ENCODE measurements around the gene PTEN. TPM values are rescaled to one million over a fixed set of nuclear protein-coding genes. Genes with fewer than 3 reads are reported as not detected.

PTEN gene
- total and polyA plus RNA-seq, 4 donors: 26.8 to 165 (median 77.0) TPM

GRCh38 chr10:87916515-87916914 lies 53.1 kb downstream of the PTEN start:
- H3K27me3 ChIP-seq (ENCODE audit: control insufficient read depth in 1 of 2, insufficient read depth in 2 of 2, low read length in 1 of 2): no peaks in the 10 kb centered on the region
- DNase-seq (no peak), ATAC-seq (ENCODE audit: low FRiP score) (no peak)
- peaks cover 0 to 2% of the 10 kb centered on the region in 2 donors for H3K4me1 ChIP-seq (ENCODE audit: control insufficient read depth in 1 of 2, insufficient read depth in 2 of 2, low read length in 2 of 2)
- peaks cover 1% of the 10 kb centered on the region for H3K9me3 ChIP-seq (ENCODE audit: control insufficient read depth, low read length)
- H3K36me3 ChIP-seq (ENCODE audit: control insufficient read depth in 1 of 2, insufficient read depth in 2 of 2, low read length in 1 of 2): no peaks in the 10 kb centered on the region
- 54 to 61% methylated on average over 3 of the region's 3 CpGs for WGBS, 2 donors
- H3K27ac ChIP-seq (ENCODE audit: low read depth in 1 of 2, low read length in 2 of 2): peak overlapping the region in 1 of 2 donors; percentile 48
- intact Hi-C loops (cut with DNase I): no loop called here
- no peak overlapping the region for H3K4me3 ChIP-seq (ENCODE audit: low read length in 2 of 2)

- no peak overlapping the region for H3K27ac ChIP-seq (ENCODE audit: low read depth in 1 of 2, low read length in 2 of 2)
- H3K4me1 ChIP-seq (ENCODE audit: control insufficient read depth in 1 of 2, insufficient read depth in 2 of 2, low read length in 2 of 2): peaks cover 0 to 2% of the 10 kb centered on the region in 2 donors
- intact Hi-C loops (cut with DNase I): no loop called here
- DNase-seq (no peak), ATAC-seq (ENCODE audit: low FRiP score) (no peak)
- WGBS, 2 donors: 18 to 19% methylated on average over 3 of the region's 3 CpGs
- no peaks in the 10 kb centered on the region for H3K36me3 ChIP-seq (ENCODE audit: control insufficient read depth in 1 of 2, insufficient read depth in 2 of 2, low read length in 1 of 2)
- H3K4me3 ChIP-seq (ENCODE audit: low read length in 2 of 2): no peak overlapping the region
- H3K9me3 ChIP-seq (ENCODE audit: control insufficient read depth, low read length): no peaks in the 10 kb centered on the region
- no peaks in the 10 kb centered on the region for H3K27me3 ChIP-seq (ENCODE audit: control insufficient read depth in 1 of 2, insufficient read depth in 2 of 2, low read length in 1 of 2)
These were observed 54.9 kb downstream of the PTEN start for GRCh38 chr10:87918254-87918859.

- DNase-seq: no peak
- H3K4me3 ChIP-seq (ENCODE audit: low read length in 2 of 2): no peak overlapping the region
- no peak for ATAC-seq (ENCODE audit: low FRiP score)
- intact Hi-C loops (cut with DNase I): loop anchor here in 1 of 2 donors (10.0 kb wide), 1 partner anchor 56 kb away; the partner anchor contains the start of genes KLLN and PTEN
- no peaks in the 10 kb centered on the region for H3K27me3 ChIP-seq (ENCODE audit: control insufficient read depth in 1 of 2, insufficient read depth in 2 of 2, low read length in 1 of 2)
- no peaks in the 10 kb centered on the region for H3K36me3 ChIP-seq (ENCODE audit: control insufficient read depth in 1 of 2, insufficient read depth in 2 of 2, low read length in 1 of 2)
- H3K27ac ChIP-seq (ENCODE audit: low read depth in 1 of 2, low read length in 2 of 2): no peak overlapping the region
- H3K9me3 ChIP-seq (ENCODE audit: control insufficient read depth, low read length): no peaks in the 10 kb centered on the region
- WGBS, 2 donors: 98 to 100% methylated on average over 4 of the region's 4 CpGs
- peaks cover 0 to 2% of the 10 kb centered on the region in 2 donors for H3K4me1 ChIP-seq (ENCODE audit: control insufficient read depth in 1 of 2, insufficient read depth in 2 of 2, low read length in 2 of 2)
These were observed 57.1 kb downstream of the PTEN start for GRCh38 chr10:87920538-87920937.

GRCh38 chr10:87921931-87922688 lies 58.7 kb downstream of the PTEN start:
- DNase-seq: no peak
- no peaks in the 10 kb centered on the region for H3K27me3 ChIP-seq (ENCODE audit: control insufficient read depth in 1 of 2, insufficient read depth in 2 of 2, low read length in 1 of 2)
- H3K9me3 ChIP-seq (ENCODE audit: control insufficient read depth, low read length): no peaks in the 10 kb centered on the region
- H3K4me3 ChIP-seq (ENCODE audit: low read length in 2 of 2): no peak overlapping the region
- no peak for ATAC-seq (ENCODE audit: low FRiP score)
- 54 to 56% methylated on average over 10 of the region's 10 CpGs for WGBS, 2 donors
- intact Hi-C loops (cut with DNase I): loop anchor here in 1 of 2 donors (10.0 kb wide), 1 partner anchor 57 kb away; the partner anchor contains the start of genes KLLN and PTEN
- H3K27ac ChIP-seq (ENCODE audit: low read depth in 1 of 2, low read length in 2 of 2): no peak overlapping the region
- peaks cover 0 to 2% of the 10 kb centered on the region in 2 donors for H3K4me1 ChIP-seq (ENCODE audit: control insufficient read depth in 1 of 2, insufficient read depth in 2 of 2, low read length in 2 of 2)
- no peaks in the 10 kb centered on the region for H3K36me3 ChIP-seq (ENCODE audit: control insufficient read depth in 1 of 2, insufficient read depth in 2 of 2, low read length in 1 of 2)

- Histone ChIP-seq H3K4me1 (ENCODE audit: control insufficient read depth in 1 of 2, insufficient read depth in 2 of 2, low read length in 2 of 2) (peaks cover 0 to 2% of the 10 kb centered on the region in 2 donors), H3K36me3 (ENCODE audit: control insufficient read depth in 1 of 2, insufficient read depth in 2 of 2, low read length in 1 of 2) (no peaks in the 10 kb centered on the region), H3K27me3 (ENCODE audit: control insufficient read depth in 1 of 2, insufficient read depth in 2 of 2, low read length in 1 of 2) (no peaks in the 10 kb centered on the region), H3K9me3 (ENCODE audit: control insufficient read depth, low read length) (no peaks in the 10 kb centered on the region), H3K4me3 (ENCODE audit: low read length in 2 of 2) (no peak overlapping the region), H3K27ac (ENCODE audit: low read depth in 1 of 2, low read length in 2 of 2) (no peak overlapping the region)
- intact Hi-C loops (cut with DNase I): loop anchor here in 1 of 2 donors (10.0 kb wide), 1 partner anchor 58 kb away; the partner anchor contains the start of genes KLLN and PTEN
- WGBS, 2 donors: 95 to 97% methylated on average over 4 of the region's 4 CpGs
- ATAC-seq (ENCODE audit: low FRiP score) (no peak), DNase-seq (no peak)
These were observed 59.8 kb downstream of the PTEN start for GRCh38 chr10:87923233-87923632.

- Histone ChIP-seq H3K27ac (ENCODE audit: low read depth in 1 of 2, low read length in 2 of 2) (no peak overlapping the region), H3K9me3 (ENCODE audit: control insufficient read depth, low read length) (no peaks in the 10 kb centered on the region), H3K4me3 (ENCODE audit: low read length in 2 of 2) (no peak overlapping the region), H3K4me1 (ENCODE audit: control insufficient read depth in 1 of 2, insufficient read depth in 2 of 2, low read length in 2 of 2) (peaks cover 0 to 4% of the 10 kb centered on the region in 2 donors), H3K36me3 (ENCODE audit: control insufficient read depth in 1 of 2, insufficient read depth in 2 of 2, low read length in 1 of 2) (no peaks in the 10 kb centered on the region), H3K27me3 (ENCODE audit: control insufficient read depth in 1 of 2, insufficient read depth in 2 of 2, low read length in 1 of 2) (no peaks in the 10 kb centered on the region)
- DNase-seq (no peak), ATAC-seq (ENCODE audit: low FRiP score) (no peak)
- 46 to 47% methylated on average over 2 of the region's 2 CpGs for WGBS, 2 donors
- intact Hi-C loops (cut with DNase I): loop anchor here in 1 of 2 donors (10.0 kb wide), 1 partner anchor 61 kb away; the partner anchor contains the start of genes KLLN and PTEN
These were observed 62.1 kb downstream of the PTEN start for GRCh38 chr10:87925570-87925969.

GRCh38 chr10:87927091-87927490 lies 63.7 kb downstream of the PTEN start:
- peak overlapping the region in 1 of 2 donors; percentile 14 for H3K27ac ChIP-seq (ENCODE audit: low read depth in 1 of 2, low read length in 2 of 2)
- H3K9me3 ChIP-seq (ENCODE audit: control insufficient read depth, low read length): no peaks in the 10 kb centered on the region
- intact Hi-C loops (cut with DNase I): loop anchor here in 1 of 2 donors (10.0 kb wide), 1 partner anchor 62 kb away; the partner anchor contains the start of genes KLLN and PTEN
- H3K36me3 ChIP-seq (ENCODE audit: control insufficient read depth in 1 of 2, insufficient read depth in 2 of 2, low read length in 1 of 2): no peaks in the 10 kb centered on the region
- ATAC-seq (ENCODE audit: low FRiP score) (no peak), DNase-seq (no peak)
- 16 to 27% methylated on average over 2 of the region's 2 CpGs for WGBS, 2 donors
- no peaks in the 10 kb centered on the region for H3K27me3 ChIP-seq (ENCODE audit: control insufficient read depth in 1 of 2, insufficient read depth in 2 of 2, low read length in 1 of 2)
- no peak overlapping the region for H3K4me3 ChIP-seq (ENCODE audit: low read length in 2 of 2)
- peaks cover 0 to 6% of the 10 kb centered on the region in 2 donors for H3K4me1 ChIP-seq (ENCODE audit: control insufficient read depth in 1 of 2, insufficient read depth in 2 of 2, low read length in 2 of 2)

GRCh38 chr10:87928996-87929395 lies 65.6 kb downstream of the PTEN start:
- DNase-seq (no peak), ATAC-seq (ENCODE audit: low FRiP score) (no peak)
- no peaks in the 10 kb centered on the region for H3K27me3 ChIP-seq (ENCODE audit: control insufficient read depth in 1 of 2, insufficient read depth in 2 of 2, low read length in 1 of 2)
- H3K4me1 ChIP-seq (ENCODE audit: control insufficient read depth in 1 of 2, insufficient read depth in 2 of 2, low read length in 2 of 2): peaks cover 0 to 5% of the 10 kb centered on the region in 2 donors
- H3K36me3 ChIP-seq (ENCODE audit: control insufficient read depth in 1 of 2, insufficient read depth in 2 of 2, low read length in 1 of 2): no peaks in the 10 kb centered on the region
- intact Hi-C loops (cut with DNase I): loop anchor here in 1 of 2 donors (10.0 kb wide), 1 partner anchor 64 kb away; the partner anchor contains the start of genes KLLN and PTEN
- H3K9me3 ChIP-seq (ENCODE audit: control insufficient read depth, low read length): no peaks in the 10 kb centered on the region
- 50 to 54% methylated on average over 3 of the region's 3 CpGs for WGBS, 2 donors
- H3K27ac ChIP-seq (ENCODE audit: low read depth in 1 of 2, low read length in 2 of 2): no peak overlapping the region
- no peak overlapping the region for H3K4me3 ChIP-seq (ENCODE audit: low read length in 2 of 2)
